ENCODE measurements around the gene SS18L1.
"Not testable (repeated sequence)": the region's sequence is repeated elsewhere in the genome, so short reads cannot be mapped to it uniquely, and the experiment has no call there.

Gene SS18L1

GRCh38 chr20:62138204-62138543, 5.4 kb upstream of the SS18L1 start:
- DNase-seq = no peak

- no peak for DNase-seq
Observed at GRCh38 chr20:62138912-62139311, 4.7 kb upstream of the SS18L1 start.

GRCh38 chr20:62139636-62140035, 3.9 kb upstream of the SS18L1 start:
- DNase-seq = no peak

GRCh38 chr20:62141043-62141396, 2.5 kb upstream of the SS18L1 start:
- no peak for DNase-seq

- no peak for DNase-seq
Observed at GRCh38 chr20:62141397-62142251, 1.9 kb upstream of the SS18L1 start.

GRCh38 chr20:62142252-62143080, 1.1 kb upstream of the SS18L1 start:
- no peak for DNase-seq

- peak in 1 of 2 donors; percentile 58 for DNase-seq
Observed at GRCh38 chr20:62143957-62144825, 622 bp downstream of the SS18L1 start.

- no peak for DNase-seq
Observed at GRCh38 chr20:62145688-62146018, 2.1 kb downstream of the SS18L1 start.

- no peak for DNase-seq
Observed at GRCh38 chr20:62146019-62146755, 2.6 kb downstream of the SS18L1 start.

GRCh38 chr20:62147125-62147524, 3.6 kb downstream of the SS18L1 start:
- no peak for DNase-seq

- DNase-seq = no peak
Observed at GRCh38 chr20:62147528-62147927, 4.0 kb downstream of the SS18L1 start.

GRCh38 chr20:62148383-62148782, 4.8 kb downstream of the SS18L1 start:
- DNase-seq = not testable (repeated sequence)

- DNase-seq = no peak
Observed at GRCh38 chr20:62148908-62149314, 5.3 kb downstream of the SS18L1 start.

GRCh38 chr20:62149532-62150309, 6.2 kb downstream of the SS18L1 start:
- no peak for DNase-seq

- no peak for DNase-seq
Observed at GRCh38 chr20:62150310-62150575, 6.7 kb downstream of the SS18L1 start.

GRCh38 chr20:62151225-62151624, 7.7 kb downstream of the SS18L1 start:
- no peak for DNase-seq

GRCh38 chr20:62151835-62152364, 8.3 kb downstream of the SS18L1 start:
- no peak for DNase-seq

GRCh38 chr20:62155428-62156253, 12.1 kb downstream of the SS18L1 start:
- DNase-seq = no peak

- DNase-seq = no peak
Observed at GRCh38 chr20:62156254-62156556, 12.6 kb downstream of the SS18L1 start.

GRCh38 chr20:62156592-62157386, 13.2 kb downstream of the SS18L1 start:
- DNase-seq = peak; percentile 67 to 69

All from stimulated activated CD4-positive, alpha-beta T cell treated with anti-CD3 and anti-CD28 coated beads, Interleukin-2, amount 100 ng/mL, for 48 hours (primary cell).